K562 (cell line): ENCODE measurements around the gene MYL6B. TPM values are rescaled to one million over a fixed set of nuclear protein-coding genes. Genes with fewer than 3 reads are reported as not detected.

Experiments used
- BRF1 ChIP-seq: IDR thresholded peaks from 3 replicates; pipeline ENCODE4 v1.6.1; 2011; ENCODE audit warnings: borderline replicate concordance, mild to moderate bottlenecking; ENCODE audit not compliant: insufficient read length; ENCODE audit errors: extremely low read depth
- CEBPB ChIP-seq: fragments of 450-650 bp; IDR thresholded peaks from 2 replicates; pipeline ENCODE4 v1.6.1; 2016; ENCODE audit warnings: missing genetic modification characterization, missing compliant biosample characterization
- FOXK2 ChIP-seq, 2 experiments: fragments of 450-650 bp; IDR thresholded peaks in 1 of 2; conservative IDR thresholded peaks in 1 of 2; 2 replicates each; pipeline ENCODE4 v1.6.1; 2016; ENCODE audit warnings: low read depth in 2 of 2, mild to moderate bottlenecking in 1 of 2
- HDAC6 ChIP-seq: IDR thresholded peaks from 2 replicates; pipeline ENCODE4 v1.6.1; 2012; ENCODE audit warnings: low read depth, mild to moderate bottlenecking, control low read depth, inconsistent platforms, low read length, moderate library complexity
- L3MBTL2 ChIP-seq: fragments of 450-650 bp; IDR thresholded peaks from 2 replicates; pipeline ENCODE4 v1.6.1; 2016; ENCODE audit warnings: mild to moderate bottlenecking, moderate library complexity
- LARP7 ChIP-seq: fragments of 450-650 bp; IDR thresholded peaks from 2 replicates; pipeline ENCODE4 v1.6.1; 2016
- MTF1 ChIP-seq: fragments of 250-450 bp; sonication (Bioruptor Pico); IDR thresholded peaks from 2 replicates; pipeline ENCODE4 v1.9.0; 2021; ENCODE audit warnings: moderate library complexity, mild to moderate bottlenecking, inconsistent platforms, borderline replicate concordance
- MYBL2 ChIP-seq, 2 experiments: fragments of 450-650 bp in 1 of 2; sonication (generic) in 1 of 2; formaldehyde crosslinking in 1 of 2; IDR thresholded peaks; 2 replicates each; pipeline versions ENCODE4 v1.6.1 to v1.8.1; 2017 to 2022; ENCODE audit warnings: borderline replicate concordance in 1 of 2, inconsistent platforms in 1 of 2, low read depth in 1 of 2, mild to moderate bottlenecking in 1 of 2, missing genetic modification reagents in 1 of 2, moderate library complexity in 1 of 2
- MYC ChIP-seq, 2 experiments: fragments of 250-450 bp in 1 of 2; sonication (Bioruptor Pico) in 1 of 2; IDR thresholded peaks; 2 replicates each; pipeline versions ENCODE4 v1.5.1 to v1.6.1; 2012 to 2021; ENCODE audit warnings: low read depth in 2 of 2, borderline replicate concordance in 1 of 2, improper control_type of control experiment in 1 of 2, low read length in 1 of 2, mild to moderate bottlenecking in 1 of 2, moderate library complexity in 1 of 2
- NR3C1 ChIP-seq: sonication (generic); formaldehyde crosslinking; IDR thresholded peaks from 2 replicates; pipeline ENCODE4 v1.8.1; 2022; ENCODE audit warnings: missing genetic modification reagents
- PTRF ChIP-seq: fragments of 450-650 bp; IDR thresholded peaks from 2 replicates; pipeline ENCODE4 v1.6.1; 2016; ENCODE audit warnings: mild to moderate bottlenecking, missing genetic modification characterization, missing compliant biosample characterization
- RBM34 ChIP-seq: fragments of 200-400 bp; formaldehyde crosslinking; IDR thresholded peaks from 2 replicates; pipeline ENCODE4 v1.6.1; 2018; ENCODE audit warnings: low read length, borderline replicate concordance; ENCODE audit not compliant: insufficient read depth
- ZNF140 ChIP-seq: fragments of 250-450 bp; sonication (Bioruptor Pico); IDR thresholded peaks from 2 replicates; pipeline ENCODE4 v1.8.0; 2021; ENCODE audit warnings: moderate library complexity, mild to moderate bottlenecking, inconsistent platforms
- polyA plus RNA-seq, 8 experiments: library from polyadenylated mRNA; depleted of rRNA in 4 of 8; stranded (reverse) in 5 of 8; unstranded in 3 of 8; fragments of >200 nt; fragmentation: Nextera tagmentation in 2 of 8; fragmentation: Illumina TruSeq in 1 of 8; extraction: Ambion mirVana in 2 of 8; extraction: Trizol in 1 of 8; gene quantifications; 2 replicates each; pipeline versions ENCODE4 v1.2.1 to v1.2.3, GENCODE V29; 2011 to 2014; ENCODE audit warnings: inconsistent platforms in 1 of 8, missing spikeins in 1 of 8
- total RNA-seq, 7 experiments: library from RNA; depleted of rRNA in 6 of 7; stranded (reverse); fragments of >200 nt in 6 of 7; fragmentation: Illumina TruSeq in 2 of 7; extraction: Trizol in 2 of 7; gene quantifications; 2 replicates each; pipeline versions ENCODE4 v1.2.1 to v1.2.3, GENCODE V29; 2011 to 2021; ENCODE audit warnings: low replicate concordance in 1 of 7
- TF ChIP-seq, protein P1 (sequence below): IDR thresholded peaks from 2 replicates; pipeline ENCODE4 v1.6.1; 2011; ENCODE audit warnings: borderline replicate concordance, low read depth, mild to moderate bottlenecking, moderate library complexity, low read length; ENCODE audit not compliant: insufficient read depth, poor library complexity, severe bottlenecking
- TF ChIP-seq, protein P2 (sequence below): IDR thresholded peaks from 2 replicates; pipeline ENCODE4 v1.6.1; 2014; ENCODE audit warnings: antibody characterized with exemption
- TF ChIP-seq, protein P3 (sequence below): sonication (generic); formaldehyde crosslinking; IDR thresholded peaks from 2 replicates; pipeline ENCODE4 v1.8.0; 2023; ENCODE audit warnings: mild to moderate bottlenecking, missing genetic modification reagents
- TF ChIP-seq, protein P4 (sequence below): fragments of 250-450 bp; sonication (Bioruptor Pico); IDR thresholded peaks from 2 replicates; pipeline ENCODE4 v1.4.0; 2020; ENCODE audit warnings: mild to moderate bottlenecking, moderate library complexity

MYL6B gene
- total and polyA plus RNA-seq, 9 of the 15 experiments (the other 6 are each of a cell fraction or from before 2014, with no cell fraction given), result 42.8 to 77.3 (median 68.6) TPM

DNA sequence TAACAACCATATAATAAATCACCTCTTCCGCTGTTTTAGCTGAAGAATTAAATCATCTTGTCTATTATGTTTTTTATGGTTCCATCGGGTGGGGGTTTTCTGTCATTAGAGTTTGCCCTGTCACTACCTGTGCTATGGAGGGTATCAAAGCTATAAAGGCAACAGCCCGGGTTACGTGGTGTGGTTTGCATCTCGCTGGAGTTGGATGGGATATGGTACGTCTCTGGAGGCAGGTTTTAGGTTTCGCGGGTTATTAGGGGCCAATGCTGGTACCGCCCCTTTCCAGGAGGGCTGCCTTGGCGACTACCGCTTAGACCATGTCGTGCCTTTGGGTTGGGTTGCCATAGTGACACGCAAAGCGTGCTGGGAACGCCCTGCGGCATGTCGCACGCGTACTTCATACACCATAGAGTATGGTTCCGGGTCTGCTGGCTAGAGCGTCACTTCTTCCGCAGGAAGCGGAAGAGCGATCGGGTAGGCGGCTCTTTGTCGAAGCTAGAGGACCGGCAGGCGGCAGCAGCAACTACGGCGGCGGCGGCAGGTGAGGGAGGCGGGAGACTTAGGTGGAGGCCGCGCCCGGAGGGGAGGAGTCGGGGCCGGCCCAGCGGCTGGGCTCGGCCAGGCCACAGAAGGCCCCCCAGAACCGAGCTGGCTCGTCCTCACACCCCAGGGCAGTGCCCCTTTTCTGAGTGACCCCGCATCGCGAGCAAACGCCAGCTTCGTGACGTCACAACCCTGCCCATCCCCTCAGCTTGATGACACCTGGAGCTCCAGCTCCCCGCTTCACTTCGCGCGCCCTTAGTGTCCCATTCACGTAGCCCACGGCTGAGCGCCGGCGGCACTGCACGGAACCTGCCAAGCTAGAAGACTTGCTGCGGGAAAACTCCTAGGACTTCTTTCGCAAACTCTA lies 34.4 kb upstream of the MYL6B start, which contains the start of gene ZC3H10 (continued):
- TF ChIP-seq, protein P1, sequence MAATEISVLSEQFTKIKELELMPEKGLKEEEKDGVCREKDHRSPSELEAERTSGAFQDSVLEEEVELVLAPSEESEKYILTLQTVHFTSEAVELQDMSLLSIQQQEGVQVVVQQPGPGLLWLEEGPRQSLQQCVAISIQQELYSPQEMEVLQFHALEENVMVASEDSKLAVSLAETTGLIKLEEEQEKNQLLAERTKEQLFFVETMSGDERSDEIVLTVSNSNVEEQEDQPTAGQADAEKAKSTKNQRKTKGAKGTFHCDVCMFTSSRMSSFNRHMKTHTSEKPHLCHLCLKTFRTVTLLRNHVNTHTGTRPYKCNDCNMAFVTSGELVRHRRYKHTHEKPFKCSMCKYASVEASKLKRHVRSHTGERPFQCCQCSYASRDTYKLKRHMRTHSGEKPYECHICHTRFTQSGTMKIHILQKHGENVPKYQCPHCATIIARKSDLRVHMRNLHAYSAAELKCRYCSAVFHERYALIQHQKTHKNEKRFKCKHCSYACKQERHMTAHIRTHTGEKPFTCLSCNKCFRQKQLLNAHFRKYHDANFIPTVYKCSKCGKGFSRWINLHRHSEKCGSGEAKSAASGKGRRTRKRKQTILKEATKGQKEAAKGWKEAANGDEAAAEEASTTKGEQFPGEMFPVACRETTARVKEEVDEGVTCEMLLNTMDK, result peak; percentile 93
- TF ChIP-seq FOXK2 (conservative IDR thresholded peaks at IDR 0.05 in 1 of 2, IDR thresholded peaks at IDR 0.05 in 1 of 2; ENCODE audit: low read depth in 2 of 2), result peak; percentile 80 to 87
- TF ChIP-seq L3MBTL2, result peak; percentile 81
- TF ChIP-seq, protein P2, sequence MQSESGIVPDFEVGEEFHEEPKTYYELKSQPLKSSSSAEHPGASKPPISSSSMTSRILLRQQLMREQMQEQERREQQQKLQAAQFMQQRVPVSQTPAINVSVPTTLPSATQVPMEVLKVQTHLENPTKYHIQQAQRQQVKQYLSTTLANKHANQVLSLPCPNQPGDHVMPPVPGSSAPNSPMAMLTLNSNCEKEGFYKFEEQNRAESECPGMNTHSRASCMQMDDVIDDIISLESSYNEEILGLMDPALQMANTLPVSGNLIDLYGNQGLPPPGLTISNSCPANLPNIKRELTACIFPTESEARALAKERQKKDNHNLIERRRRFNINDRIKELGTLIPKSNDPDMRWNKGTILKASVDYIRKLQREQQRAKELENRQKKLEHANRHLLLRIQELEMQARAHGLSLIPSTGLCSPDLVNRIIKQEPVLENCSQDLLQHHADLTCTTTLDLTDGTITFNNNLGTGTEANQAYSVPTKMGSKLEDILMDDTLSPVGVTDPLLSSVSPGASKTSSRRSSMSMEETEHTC, result no peak
- no peak for TF ChIP-seq BRF1
- TF ChIP-seq, protein P3, sequence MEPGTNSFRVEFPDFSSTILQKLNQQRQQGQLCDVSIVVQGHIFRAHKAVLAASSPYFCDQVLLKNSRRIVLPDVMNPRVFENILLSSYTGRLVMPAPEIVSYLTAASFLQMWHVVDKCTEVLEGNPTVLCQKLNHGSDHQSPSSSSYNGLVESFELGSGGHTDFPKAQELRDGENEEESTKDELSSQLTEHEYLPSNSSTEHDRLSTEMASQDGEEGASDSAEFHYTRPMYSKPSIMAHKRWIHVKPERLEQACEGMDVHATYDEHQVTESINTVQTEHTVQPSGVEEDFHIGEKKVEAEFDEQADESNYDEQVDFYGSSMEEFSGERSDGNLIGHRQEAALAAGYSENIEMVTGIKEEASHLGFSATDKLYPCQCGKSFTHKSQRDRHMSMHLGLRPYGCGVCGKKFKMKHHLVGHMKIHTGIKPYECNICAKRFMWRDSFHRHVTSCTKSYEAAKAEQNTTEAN, result no peak
- TF ChIP-seq ZNF140, result no peak
- TF ChIP-seq, protein P4, sequence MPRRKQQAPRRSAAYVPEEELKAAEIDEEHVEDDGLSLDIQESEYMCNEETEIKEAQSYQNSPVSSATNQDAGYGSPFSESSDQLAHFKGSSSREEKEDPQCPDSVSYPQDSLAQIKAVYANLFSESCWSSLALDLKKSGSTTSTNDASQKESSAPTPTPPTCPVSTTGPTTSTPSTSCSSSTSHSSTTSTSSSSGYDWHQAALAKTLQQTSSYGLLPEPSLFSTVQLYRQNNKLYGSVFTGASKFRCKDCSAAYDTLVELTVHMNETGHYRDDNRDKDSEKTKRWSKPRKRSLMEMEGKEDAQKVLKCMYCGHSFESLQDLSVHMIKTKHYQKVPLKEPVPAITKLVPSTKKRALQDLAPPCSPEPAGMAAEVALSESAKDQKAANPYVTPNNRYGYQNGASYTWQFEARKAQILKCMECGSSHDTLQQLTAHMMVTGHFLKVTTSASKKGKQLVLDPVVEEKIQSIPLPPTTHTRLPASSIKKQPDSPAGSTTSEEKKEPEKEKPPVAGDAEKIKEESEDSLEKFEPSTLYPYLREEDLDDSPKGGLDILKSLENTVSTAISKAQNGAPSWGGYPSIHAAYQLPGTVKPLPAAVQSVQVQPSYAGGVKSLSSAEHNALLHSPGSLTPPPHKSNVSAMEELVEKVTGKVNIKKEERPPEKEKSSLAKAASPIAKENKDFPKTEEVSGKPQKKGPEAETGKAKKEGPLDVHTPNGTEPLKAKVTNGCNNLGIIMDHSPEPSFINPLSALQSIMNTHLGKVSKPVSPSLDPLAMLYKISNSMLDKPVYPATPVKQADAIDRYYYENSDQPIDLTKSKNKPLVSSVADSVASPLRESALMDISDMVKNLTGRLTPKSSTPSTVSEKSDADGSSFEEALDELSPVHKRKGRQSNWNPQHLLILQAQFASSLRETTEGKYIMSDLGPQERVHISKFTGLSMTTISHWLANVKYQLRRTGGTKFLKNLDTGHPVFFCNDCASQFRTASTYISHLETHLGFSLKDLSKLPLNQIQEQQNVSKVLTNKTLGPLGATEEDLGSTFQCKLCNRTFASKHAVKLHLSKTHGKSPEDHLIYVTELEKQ (CRISPR knock-in tag), result no peak
- TF ChIP-seq NR3C1 (CRISPR knock-in tag), result no peak
- no peak for TF ChIP-seq PTRF (tag)
- no peak for TF ChIP-seq MYBL2 (IDR thresholded peaks at IDR 0.05; ENCODE audit: low read depth)
- TF ChIP-seq MYBL2 (CRISPR knock-in tag; IDR thresholded peaks at IDR 0.05; ENCODE audit: borderline replicate concordance), result no peak
- TF ChIP-seq CEBPB (tag), result no peak
- TF ChIP-seq MYC (IDR thresholded peaks at IDR 0.05; ENCODE audit: low read depth, low read length), result peak; percentile 98
- TF ChIP-seq MYC (CRISPR knock-in tag; IDR thresholded peaks at IDR 0.05; ENCODE audit: borderline replicate concordance, low read depth), result peak; percentile 59; the same call in 1 of the 2 replicates
- TF ChIP-seq HDAC6, result 0 out of 2 replicates have a peak, but pooled peaks have one; percentile 84
- no peak for TF ChIP-seq RBM34
- 0 out of 2 replicates have a peak, but pooled peaks have one; percentile 58 for TF ChIP-seq LARP7
- no peak for TF ChIP-seq MTF1 (CRISPR knock-in tag)
